MV-4-11 (cell line): ENCODE results near the gene AGAP1.
"Not testable (repeated sequence)": the region's sequence is repeated elsewhere in the genome, so short reads cannot be mapped to it uniquely, and the experiment has no call there.

ENCODE experiments used
- DNase-seq: peaks from one replicate; lab custom pipeline; 2025; lab: John Stamatoyannopoulos, UW

The AGAP1 gene

DNA sequence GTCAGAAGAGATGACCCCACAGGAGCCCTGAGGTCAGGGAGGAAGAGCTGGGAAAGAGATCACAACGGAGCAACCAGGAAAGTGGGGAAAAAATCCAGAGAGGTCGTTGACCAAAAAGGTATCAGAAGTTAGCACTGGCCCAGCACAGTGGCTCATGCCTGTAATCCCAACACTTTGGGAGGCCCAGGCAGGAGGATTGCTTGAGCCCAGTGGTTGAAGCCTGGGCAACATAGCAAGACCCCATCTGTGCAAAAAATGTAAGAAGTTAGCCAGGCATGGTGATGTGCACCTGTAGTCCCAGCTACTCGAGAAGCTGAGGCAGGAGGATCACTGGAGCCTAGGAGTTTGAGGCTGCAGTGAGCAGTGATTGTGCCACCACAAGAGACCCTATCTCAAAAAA lies 552.9 kb downstream of the AGAP1 start:
- no peak for DNase-seq

DNA sequence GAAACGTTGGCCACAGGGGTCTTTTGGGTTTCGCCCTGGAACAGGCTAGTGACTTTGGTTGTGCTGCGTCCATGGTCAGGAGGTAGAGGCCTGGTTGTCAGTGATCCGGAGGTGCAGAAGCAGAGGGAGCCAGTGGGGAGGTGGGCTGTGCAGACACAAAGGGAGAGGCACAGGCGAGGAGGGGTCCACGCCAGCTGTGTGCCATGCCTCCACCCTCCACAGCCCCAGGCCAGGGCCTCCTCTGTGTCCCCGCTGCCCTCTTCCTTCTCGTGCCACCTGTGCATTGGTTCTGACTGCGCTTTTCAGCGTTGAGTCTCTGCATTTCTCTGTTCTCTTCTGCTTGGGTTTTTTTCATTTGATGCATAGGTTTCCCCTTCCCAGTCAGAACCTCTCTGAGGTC lies 553.3 kb downstream of the AGAP1 start:
- DNase-seq, result no peak

DNA sequence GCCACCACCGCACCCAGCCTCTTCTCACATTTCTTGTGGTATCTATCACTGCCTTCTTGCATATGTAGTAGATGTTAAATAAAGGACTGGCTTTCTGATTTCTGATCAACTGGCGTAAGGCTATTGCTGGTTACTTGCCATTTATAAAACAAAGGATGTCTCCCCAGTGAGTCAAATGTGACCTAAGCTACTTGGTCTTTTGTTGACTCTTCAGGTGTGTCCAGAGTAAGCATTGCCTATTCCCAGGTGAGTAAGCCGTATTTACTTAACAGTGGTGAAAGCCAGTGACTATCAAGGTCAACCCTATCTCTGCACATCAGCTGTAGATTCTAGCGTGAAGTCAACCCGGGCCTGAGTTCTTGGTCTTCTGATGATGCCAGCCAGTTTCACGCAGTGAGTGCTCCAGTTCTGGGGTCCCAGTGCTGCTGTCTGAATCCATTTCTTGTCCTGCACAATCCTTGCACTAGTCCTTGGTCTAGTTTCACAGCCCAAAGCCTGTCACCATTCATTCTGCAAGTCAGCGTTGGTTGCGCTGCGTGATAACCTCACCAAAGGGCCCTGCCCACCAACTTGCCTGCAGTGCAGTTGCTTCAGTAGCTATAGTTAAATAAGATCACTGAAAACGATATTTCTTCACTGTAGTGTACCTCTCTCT lies 554.2 kb downstream of the AGAP1 start:
- no peak for DNase-seq

DNA sequence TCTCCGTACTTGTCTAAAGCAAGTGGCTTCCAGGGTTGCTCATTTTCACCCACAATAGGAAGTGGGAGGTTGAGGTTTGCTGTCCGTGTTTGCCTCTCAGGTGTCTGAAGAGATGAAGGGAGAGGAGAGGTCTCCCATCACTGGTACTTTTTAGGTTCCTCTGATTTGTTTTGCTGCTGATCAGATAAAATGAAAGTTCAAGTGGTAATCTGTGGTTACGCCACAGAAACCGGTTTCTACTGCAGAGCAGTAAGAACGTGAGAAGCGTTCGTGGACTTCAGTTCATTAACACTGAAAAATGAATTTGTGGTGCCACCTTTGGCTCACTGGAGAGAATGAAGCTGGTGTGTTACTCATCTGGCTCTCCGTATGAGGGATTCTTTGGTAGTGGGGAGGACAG lies 556.1 kb downstream of the AGAP1 start:
- no peak for DNase-seq

DNA sequence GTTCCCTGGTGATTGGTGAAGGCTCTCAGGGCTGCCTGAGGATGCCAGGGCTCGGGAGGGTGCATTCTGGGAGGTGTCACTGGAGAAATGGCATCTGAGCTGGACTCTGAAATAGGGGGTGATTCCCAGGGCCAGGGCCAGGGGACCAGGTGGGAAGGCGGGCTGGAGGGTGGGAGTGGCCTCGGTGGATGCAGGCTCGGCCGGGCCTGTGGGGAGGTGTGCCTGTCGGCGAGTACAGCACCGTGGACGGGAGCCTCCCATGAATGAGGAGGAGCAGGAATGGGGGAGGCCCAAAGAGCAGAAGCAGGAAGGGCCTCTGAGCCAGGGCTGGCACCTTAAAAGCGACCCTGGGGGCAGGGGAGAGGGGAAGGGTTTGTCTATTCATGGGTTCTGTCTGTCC lies 557.5 kb downstream of the AGAP1 start:
- DNase-seq, result no peak

DNA sequence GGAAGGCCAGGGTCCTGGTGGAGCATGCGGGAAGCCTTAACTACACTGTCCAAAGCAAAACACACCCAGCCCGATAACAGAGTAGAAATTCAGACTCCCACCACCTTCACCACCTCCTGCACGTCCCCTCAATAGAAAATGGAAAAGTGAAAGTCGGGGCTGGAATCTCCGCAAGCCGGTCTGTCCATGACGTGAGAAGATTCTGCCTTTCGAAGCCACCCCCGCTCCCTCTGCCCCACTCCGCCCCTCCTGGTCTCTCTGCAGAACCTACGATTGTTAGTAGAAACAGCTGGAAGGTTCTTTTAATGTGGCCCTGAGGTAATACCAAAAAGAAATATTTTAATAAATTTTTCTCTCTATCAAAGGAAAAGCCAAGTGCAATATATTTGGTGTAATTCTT lies 558.0 kb downstream of the AGAP1 start:
- DNase-seq, result no peak

DNA sequence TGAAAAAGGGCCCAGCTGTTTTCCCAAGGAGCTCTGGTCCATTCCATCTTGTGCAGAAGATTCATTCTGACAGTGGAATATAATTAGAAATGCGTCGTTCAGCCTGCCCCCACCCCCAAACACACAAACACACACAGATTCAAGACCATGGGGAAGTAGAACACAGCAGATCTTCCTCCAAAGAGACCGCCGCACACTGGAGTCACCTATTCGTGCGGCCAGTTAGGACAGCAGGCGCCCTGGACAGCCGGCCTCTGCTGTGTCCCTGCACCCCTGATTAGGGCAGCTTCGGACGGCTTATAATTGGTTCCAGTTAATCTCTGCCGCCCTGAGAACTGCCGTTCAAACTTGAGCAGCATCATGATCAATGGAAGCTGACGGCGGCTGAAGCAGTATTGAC lies 558.4 kb downstream of the AGAP1 start:
- no peak for DNase-seq

DNA sequence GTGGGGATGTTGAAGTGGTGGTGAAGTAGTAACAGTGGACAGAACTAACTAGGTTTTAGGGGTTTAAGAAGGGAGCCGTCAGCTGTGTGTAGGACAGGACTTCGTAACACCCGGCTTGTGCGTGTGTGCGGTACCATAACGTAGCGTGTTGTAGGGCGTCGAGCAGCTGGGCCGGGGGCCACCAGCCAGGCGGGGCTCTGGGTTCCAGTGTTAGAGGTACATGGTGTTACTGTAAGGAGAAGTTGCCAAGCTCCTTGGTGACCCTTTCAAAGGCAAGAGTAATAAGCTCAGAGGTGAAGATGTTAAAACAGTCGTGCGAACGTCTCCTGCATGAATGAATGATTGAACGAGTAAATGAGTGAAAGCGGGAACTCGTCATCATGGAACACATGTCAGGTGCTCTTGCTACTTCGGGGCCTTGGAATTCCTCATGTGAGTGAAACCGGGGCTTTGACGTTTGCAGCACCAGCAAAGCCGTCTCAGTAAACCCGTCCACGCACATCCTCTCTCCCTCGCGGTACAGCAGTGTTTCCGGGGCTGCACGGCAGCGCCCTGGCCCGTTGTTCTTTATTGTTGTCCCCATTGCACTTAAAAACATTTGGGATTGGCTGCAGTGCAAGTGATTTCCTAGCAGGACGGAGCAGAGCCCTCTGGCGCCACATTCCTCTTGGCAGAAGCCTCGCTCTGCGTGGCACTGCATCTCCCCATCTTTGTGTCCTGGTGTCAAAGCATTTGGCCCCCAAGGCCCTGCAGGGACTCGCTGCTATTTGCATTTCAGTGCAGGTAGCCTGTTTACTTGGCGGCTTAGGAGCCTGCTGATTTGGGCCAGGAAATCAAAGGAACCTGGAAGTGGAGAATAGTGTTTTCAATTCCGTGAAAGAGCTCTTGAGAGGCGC lies 559.3 kb downstream of the AGAP1 start:
- no peak for DNase-seq

DNA sequence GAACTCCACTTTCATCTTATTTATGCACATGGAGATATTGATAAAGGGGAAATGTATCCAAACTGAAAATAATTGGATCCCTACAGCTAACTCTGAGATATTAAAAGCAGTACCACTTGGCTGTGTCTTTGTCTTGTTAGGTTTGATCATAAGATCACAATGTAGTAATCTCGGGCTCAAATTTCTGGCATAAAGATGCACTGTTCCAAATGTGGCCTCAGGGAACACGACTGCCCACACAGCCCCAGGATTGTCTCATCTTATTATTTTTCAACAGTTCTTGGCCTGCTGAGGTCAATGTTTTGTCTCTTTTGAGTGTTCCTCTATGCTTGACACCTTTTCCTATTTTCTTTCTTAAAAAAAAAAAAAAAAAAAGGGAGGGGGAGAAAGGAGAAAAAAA lies 560.3 kb downstream of the AGAP1 start:
- no peak for DNase-seq

DNA sequence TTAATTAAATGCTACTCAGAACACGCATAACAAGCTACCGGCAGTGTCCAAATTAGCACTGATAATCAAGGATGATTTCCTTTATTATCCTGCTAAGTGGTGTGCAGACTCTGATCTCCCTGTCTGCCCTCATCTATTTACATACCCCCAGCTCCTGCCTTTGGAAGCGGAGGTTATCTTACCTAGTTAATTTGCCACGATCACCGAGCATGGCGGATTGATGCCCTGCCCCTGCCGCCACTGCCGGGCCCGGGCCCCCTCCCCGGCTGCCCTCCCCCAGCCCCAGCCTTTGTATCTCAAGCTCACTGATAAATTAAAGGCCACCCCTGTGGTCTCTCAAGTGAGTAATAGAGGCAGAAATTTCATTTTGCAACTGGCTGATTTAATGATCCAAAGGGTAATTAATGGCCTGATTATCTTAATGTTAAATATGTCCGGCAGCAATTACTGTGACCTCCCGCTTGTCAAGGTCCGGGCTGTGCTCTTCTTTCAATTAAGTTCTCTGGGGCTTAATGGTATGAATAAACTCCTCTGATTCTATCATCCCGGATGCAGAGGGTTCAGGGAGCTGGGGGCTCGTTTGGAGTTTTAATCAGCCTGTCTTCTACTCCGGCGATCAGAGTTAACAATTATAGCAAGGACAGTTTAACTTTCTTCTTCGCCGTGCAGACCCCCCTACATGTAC lies 560.9 kb downstream of the AGAP1 start:
- DNase-seq, result no peak

DNA sequence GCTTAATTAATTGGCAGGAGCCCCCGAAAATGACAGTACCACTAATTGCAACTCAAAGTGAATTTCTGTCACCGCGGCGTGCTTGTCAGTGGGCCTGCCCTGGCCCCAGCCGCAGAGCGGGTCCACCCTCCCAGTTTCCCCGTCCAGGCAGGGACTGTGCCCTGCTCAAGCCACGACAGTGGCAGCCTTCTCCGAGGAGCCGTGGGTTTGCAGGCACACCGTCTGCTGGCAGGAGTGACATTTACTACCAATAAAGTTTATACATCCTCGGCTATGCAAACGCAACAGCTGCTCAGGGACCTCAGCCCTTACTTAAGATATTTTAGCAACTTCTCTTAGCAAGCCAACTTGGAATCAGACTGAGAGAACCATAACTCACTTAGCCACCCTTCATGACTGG lies 561.6 kb downstream of the AGAP1 start:
- no peak for DNase-seq

DNA sequence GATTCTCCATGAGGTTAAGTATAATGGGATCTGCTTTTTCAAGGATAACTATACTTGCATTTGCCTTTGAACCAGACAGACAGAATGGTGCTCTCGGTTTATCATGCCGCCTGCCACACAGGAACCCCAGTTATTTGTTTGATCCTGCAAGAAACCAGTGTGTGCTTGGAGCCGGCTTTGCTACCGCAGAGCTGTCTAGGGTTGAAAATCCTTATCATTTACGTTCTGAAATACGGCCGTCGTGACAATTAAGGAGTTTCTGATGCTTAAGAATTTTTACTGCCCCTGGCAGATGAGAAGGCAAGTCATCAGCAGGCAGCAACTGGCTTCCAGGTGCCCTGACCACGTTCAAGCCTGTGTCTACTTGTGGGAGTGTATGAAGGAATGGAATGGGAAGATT lies 562.3 kb downstream of the AGAP1 start:
- DNase-seq, result no peak

DNA sequence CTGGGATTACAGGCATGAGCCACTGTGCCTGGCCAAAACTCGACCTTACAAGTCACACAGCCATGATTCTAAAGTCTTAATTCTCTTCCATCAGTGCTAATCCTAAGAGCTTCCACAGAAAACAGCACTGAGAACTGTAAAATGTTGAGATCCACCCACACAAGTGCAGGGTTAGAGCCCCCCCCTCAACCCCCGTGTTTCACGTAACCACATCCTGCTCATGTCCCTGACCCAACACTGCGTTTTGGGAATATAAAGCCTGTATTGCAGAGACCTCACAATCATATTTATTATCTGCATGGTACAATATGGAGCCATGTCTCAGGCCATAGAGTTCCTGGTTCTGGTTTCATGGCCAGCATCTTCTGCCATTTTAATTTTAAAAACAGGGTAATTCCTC lies 563.5 kb downstream of the AGAP1 start:
- no peak for DNase-seq

DNA sequence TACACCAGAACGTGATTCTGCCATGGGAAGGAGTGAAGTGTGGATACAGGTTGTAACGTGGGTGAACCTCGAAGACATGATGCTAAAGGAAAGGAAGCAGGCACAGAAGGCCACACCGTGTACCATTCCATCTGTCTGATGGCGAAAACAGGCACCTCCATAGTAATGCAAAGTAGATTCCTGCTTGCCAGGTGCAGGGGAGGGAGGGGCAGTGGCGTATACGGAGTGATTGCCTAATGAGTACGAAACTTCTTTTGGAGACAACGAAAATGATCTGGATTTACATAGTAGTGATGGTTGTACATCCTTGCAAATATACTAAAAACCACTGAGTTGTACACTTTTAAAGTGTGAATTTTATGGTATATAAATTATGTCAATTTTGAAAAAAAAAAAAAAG lies 567.7 kb downstream of the AGAP1 start:
- no peak for DNase-seq

DNA sequence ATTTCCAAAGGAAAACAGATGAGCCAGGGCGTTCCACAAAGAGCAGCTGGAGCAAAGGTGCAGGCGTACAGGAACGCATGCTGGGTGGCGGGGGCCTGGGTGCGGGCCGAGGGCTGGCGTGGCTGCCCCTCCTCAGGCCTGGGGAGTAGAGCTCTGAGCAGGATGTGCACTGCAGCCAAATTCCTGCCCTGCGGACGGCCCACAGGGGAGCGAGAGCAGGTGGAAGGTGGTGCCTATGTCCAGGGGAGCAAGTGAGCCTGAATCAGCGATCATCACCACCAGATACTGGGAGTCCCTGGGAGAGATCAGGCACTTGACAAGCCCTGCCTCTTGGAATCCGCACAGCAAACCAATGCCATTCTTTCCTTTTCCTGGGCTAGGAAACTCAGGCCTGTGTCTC lies 568.1 kb downstream of the AGAP1 start:
- DNase-seq, result no peak

DNA sequence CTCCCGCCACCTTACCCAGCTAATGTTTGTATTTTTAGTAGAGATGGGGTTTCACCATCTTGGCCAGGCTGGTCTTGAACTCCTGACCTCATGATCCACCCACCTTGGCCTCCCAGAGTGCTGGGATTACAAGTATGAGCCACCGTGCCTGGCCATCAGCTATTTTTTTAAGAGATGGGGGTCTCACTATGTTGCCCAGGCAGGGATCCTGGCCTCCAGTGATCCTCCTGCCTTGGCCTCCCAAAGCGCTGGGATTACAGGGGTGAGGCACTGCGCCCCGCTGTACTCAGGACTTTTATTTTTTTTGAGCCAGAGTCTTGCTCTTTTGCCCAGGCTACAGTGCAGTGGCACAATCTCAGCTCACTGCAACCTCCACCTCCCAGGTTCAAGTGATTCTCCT lies 569.0 kb downstream of the AGAP1 start:
- not testable (repeated sequence) for DNase-seq

DNA sequence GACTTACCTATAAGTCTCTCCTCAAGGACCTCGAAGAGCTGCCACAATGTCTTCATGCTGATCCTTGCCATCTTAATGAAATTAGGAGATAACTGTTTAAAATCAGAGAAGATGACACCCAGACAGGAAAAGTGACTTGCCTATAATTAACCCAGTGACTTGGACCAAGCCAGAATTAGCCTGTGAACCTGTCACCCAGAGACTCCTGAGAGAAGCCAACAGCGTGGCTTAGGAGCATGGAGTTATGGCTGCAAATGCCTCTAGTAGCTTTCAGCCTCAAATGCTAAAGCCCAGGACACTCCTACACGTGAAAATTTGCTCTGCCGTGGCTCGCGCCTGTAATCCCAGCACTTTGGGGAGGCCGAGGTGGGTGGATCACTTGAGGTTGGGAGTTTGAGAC lies 570.2 kb downstream of the AGAP1 start:
- no peak for DNase-seq

DNA sequence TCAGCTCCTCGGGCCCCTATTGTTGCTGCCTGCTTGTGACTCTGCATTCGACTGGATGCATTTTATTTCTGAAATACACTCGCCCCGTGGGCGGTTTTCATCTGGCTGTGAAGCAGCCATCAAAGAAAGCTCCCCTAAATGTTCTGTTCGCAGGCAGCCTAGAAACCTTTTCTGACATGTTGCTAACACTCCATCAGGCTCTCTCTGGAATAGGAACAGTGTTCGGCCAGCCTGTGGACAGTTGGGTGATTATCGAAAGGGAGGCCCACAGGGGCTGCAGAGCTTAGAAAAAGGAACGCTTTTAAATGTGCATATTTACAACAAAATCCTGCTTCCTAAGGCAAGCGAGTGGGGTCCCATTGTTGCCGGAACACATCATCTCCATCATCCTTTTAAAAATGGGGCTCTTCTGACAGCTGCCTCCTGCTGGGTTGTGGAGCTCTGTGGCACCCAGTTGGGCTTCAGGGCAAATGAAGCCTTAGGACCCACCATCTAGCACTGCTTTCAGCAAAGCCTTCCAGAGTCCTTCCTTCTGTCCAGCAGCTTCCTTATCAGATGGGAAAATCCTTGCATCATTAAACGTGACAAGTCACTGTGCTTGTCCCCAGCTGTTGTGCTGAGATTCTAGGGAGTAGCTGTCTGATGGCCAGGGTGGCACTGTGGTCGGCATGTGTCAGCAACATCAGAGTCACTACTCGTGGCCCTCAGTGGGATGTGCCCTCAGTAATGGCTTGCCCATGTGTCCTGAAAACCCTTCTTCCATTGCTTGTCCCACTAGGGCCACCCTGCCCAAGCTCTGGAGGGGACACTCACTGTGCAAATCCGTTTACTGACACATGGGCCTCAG lies 571.7 kb downstream of the AGAP1 start:
- DNase-seq, result no peak

DNA sequence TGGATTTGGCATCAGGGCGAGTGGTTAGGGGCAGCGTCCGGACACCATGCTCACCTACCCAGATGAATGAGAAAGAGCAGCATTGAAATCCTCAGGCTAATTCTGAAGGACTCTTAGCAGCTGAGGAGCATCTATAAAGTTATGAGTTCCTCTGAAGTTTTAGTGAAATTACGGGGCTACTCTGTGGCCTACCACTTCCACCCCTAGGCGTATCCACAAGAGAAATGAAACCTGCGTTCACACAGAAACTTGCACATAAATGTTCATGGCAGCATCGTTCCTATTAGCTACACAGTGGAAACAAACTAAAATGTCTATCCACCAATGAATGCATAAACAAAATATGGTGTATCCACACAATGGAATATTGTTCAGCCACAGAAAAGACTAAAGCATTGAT lies 576.4 kb downstream of the AGAP1 start:
- peak; percentile 40 for DNase-seq

DNA sequence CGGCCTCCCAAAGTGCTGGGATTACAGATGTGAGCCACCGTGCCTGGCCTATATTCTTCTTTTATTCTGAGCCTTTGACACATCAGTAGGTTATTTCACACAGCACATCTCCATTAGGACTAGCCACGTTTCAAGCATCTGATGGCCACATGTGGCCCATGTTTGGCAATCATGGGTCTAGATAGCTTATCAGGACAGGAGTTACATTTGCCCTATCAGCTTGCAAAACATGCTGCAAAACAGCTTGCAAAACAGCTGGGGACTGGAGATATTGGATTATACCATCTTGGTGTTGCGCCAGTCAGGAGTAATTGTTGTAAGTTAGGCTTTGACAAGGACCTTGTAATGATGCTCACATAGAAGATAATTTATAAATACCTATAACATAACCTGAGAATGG lies 579.4 kb downstream of the AGAP1 start:
- no peak for DNase-seq

DNA sequence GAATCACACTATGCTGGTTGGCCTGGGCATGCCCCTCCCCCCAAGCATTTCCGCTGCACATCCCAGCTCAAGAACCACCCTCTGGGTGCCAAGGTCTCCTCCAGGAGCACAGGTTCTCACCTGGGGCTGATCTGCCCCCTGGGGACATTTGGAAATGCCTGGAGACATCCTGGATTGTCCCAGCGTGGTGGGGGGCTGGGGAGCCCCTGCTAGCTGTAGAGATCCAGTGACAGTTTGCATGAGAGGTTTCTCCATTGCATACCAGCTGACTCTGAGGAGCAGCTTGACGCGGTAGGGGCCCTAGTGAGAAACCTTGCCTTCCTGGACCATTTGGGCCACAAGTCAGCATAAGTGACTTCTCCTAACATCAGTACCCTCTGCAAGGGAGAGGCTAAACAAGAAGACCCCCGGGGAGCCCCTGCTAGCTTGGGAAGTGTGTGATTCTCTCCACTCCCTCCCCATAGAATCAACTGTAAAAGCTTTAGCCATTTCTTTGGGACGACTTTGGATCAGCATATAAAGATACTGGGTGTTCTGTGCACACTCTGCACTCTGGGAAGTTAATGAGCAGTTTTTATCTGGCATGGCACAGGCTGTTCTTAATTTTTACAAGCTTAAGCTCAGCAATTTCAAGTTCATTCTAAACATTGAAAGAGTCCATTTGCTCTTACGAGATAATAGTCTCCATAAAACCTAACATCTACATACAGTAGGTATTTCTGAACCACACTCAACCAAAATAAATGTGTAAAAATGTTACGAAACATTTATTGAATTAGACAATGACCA lies 580.2 kb downstream of the AGAP1 start:
- DNase-seq, result no peak
